IMR-90 (cell line): ENCODE measurements around the gene CHN2. TPM values are rescaled to one million over a fixed set of nuclear protein-coding genes. Genes with fewer than 3 reads are reported as not detected.

Experiments used
- ATAC-seq: fragments of 200-7000 bp; cut with Tn5 transposase; 2 replicates; pipeline ENCODE4 v1.9.1; 2020; ENCODE audit warnings: low read depth, mild to moderate bottlenecking, moderate library complexity
- BruUV-seq: library from RNA; stranded (reverse); fragments of 400-500 nt; replicated peaks from 2 replicates; lab custom pipeline; 2021; lab: Mats Ljungman, UMichigan
- CTCF ChIA-PET: fragments of 300-600 bp; formaldehyde crosslinking; extraction: SDS; loops from one replicate; lab custom pipeline; 2021; ENCODE audit warnings: antibody characterized with exemption; lab: Yijun Ruan, JAX
- POLR2A ChIA-PET: fragments of 300-600 bp; sonication (Branson Sonifier 250); formaldehyde crosslinking; loops from one replicate; lab custom pipeline; 2022; ENCODE audit warnings: antibody characterized with exemption; ENCODE audit not compliant: unreplicated experiment; lab: Charles Lee
- DNase-seq: peaks from one replicate; pipeline ENCODE4 v3.0.0; 2013
- H2AFZ ChIP-seq: replicated peaks from 2 replicates; pipeline ENCODE3; 2013; ENCODE audit warnings: low read length, mild to moderate bottlenecking; ENCODE audit not compliant: poor library complexity
- H2AK5ac ChIP-seq: 2 replicates; pipeline ENCODE4 v1.6.1; 2013; ENCODE audit warnings: low read depth, low read length, inconsistent platforms
- H2AK9ac ChIP-seq: replicated peaks from 2 replicates; pipeline ENCODE3; 2013; ENCODE audit warnings: mild to moderate bottlenecking, low read depth, low read length, moderate library complexity; ENCODE audit not compliant: poor library complexity
- H2BK120ac ChIP-seq: 2 replicates; pipeline ENCODE4 v1.6.1; 2013; ENCODE audit warnings: low read depth, low read length, inconsistent platforms
- H2BK15ac ChIP-seq: 3 replicates; pipeline ENCODE4 v1.6.1; 2013; ENCODE audit warnings: low read depth, low read length, inconsistent platforms
- H2BK20ac ChIP-seq: 2 replicates; pipeline ENCODE4 v1.6.1; 2013; ENCODE audit warnings: low read depth, mild to moderate bottlenecking, inconsistent platforms, low read length, moderate library complexity
- H2BK5ac ChIP-seq: 2 replicates; pipeline ENCODE4 v1.6.1; 2013; ENCODE audit warnings: mild to moderate bottlenecking, low read depth, low read length, inconsistent platforms; ENCODE audit not compliant: poor library complexity, severe bottlenecking
- H3K14ac ChIP-seq: replicated peaks from 2 replicates; pipeline ENCODE4 v1.6.1; 2013; ENCODE audit warnings: low read depth, low read length, inconsistent platforms
- H3K18ac ChIP-seq: 2 replicates; pipeline ENCODE4 v1.6.1; 2013; ENCODE audit warnings: low read depth, low read length, control low read depth
- H3K23ac ChIP-seq: 2 replicates; pipeline ENCODE4 v1.6.1; 2013; ENCODE audit warnings: low read depth, low read length, inconsistent platforms
- H3K27ac ChIP-seq: 2 replicates; pipeline ENCODE4 v1.5.1; 2013; ENCODE audit warnings: mild to moderate bottlenecking, control low read depth, low read length; ENCODE audit not compliant: insufficient read depth
- H3K27me3 ChIP-seq: 2 replicates; pipeline ENCODE4 v1.6.1; 2013; ENCODE audit warnings: low read length; ENCODE audit not compliant: control insufficient read depth, insufficient read depth
- H3K36me3 ChIP-seq: 2 replicates; pipeline ENCODE4 v1.6.1; 2013; ENCODE audit warnings: low read length, mixed read lengths; ENCODE audit not compliant: control insufficient read depth, insufficient read depth
- H3K4ac ChIP-seq: 2 replicates; pipeline ENCODE4 v1.6.1; 2013; ENCODE audit warnings: low read depth, low read length, inconsistent platforms
- H3K4me1 ChIP-seq: 2 replicates; pipeline ENCODE4 v1.6.1; 2013; ENCODE audit warnings: low read length, mixed read lengths; ENCODE audit not compliant: control insufficient read depth, insufficient read depth
- H3K4me2 ChIP-seq: 2 replicates; pipeline ENCODE4 v1.6.1; 2013; ENCODE audit warnings: low read depth, mild to moderate bottlenecking, control low read depth, low read length, moderate library complexity
- H3K4me3 ChIP-seq: 2 replicates; pipeline ENCODE4 v1.5.1; 2013; ENCODE audit warnings: low read depth, mild to moderate bottlenecking, control low read depth, low read length, moderate library complexity; ENCODE audit not compliant: insufficient read depth
- H3K56ac ChIP-seq: 2 replicates; pipeline ENCODE4 v1.6.1; 2013; ENCODE audit warnings: low read length, inconsistent platforms; ENCODE audit not compliant: insufficient read depth; ENCODE audit errors: extremely low read depth
- H3K79me1 ChIP-seq, 2 experiments: 2 replicates each; pipeline ENCODE4 v1.6.1; 2013; ENCODE audit warnings: low read length in 2 of 2, inconsistent platforms in 1 of 2, low read depth in 1 of 2
- H3K9ac ChIP-seq: 2 replicates; pipeline ENCODE4 v1.6.1; 2013; ENCODE audit warnings: low read depth, low read length, control low read depth
- H3K9me1 ChIP-seq: 2 replicates; pipeline ENCODE4 v1.6.1; 2013; ENCODE audit warnings: low read length, inconsistent platforms; ENCODE audit not compliant: insufficient read depth
- H3K9me3 ChIP-seq: 2 replicates; pipeline ENCODE4 v1.6.1; 2013; ENCODE audit warnings: low read length; ENCODE audit not compliant: control insufficient read depth, insufficient read depth
- H4K20me1 ChIP-seq: 2 replicates; pipeline ENCODE4 v1.6.1; 2013; ENCODE audit warnings: low read length, inconsistent platforms; ENCODE audit not compliant: insufficient read depth
- H4K5ac ChIP-seq: 2 replicates; pipeline ENCODE4 v1.6.1; 2013; ENCODE audit warnings: mild to moderate bottlenecking, low read depth, low read length, control low read depth
- H4K8ac ChIP-seq, 2 experiments: 2 replicates each; pipeline ENCODE4 v1.6.1; 2013; ENCODE audit warnings: low read depth in 2 of 2, low read length in 2 of 2, control low read depth in 1 of 2, inconsistent platforms in 1 of 2
- H4K91ac ChIP-seq: 2 replicates; pipeline ENCODE4 v1.6.1; 2013; ENCODE audit warnings: low read depth, low read length, inconsistent platforms; ENCODE audit not compliant: insufficient read depth
- BHLHE40 ChIP-seq: fragments of 150-350 bp; IDR thresholded peaks from 2 replicates; pipeline ENCODE4 v1.6.1; 2016; ENCODE audit warnings: mild to moderate bottlenecking, low read depth, low read length
- CHD1 ChIP-seq: IDR thresholded peaks from 2 replicates; pipeline ENCODE4 v1.6.1; 2012; ENCODE audit warnings: low read depth, low read length, improper control_type of control experiment
- MAZ ChIP-seq: IDR thresholded peaks from 2 replicates; pipeline ENCODE4 v1.6.1; 2012; ENCODE audit warnings: low read depth, mild to moderate bottlenecking, low read length, improper control_type of control experiment, moderate library complexity, borderline replicate concordance
- NFE2L2 ChIP-seq: fragments of 150-350 bp; IDR thresholded peaks from 2 replicates; pipeline ENCODE4 v1.6.1; 2016; ENCODE audit warnings: low read depth, mild to moderate bottlenecking, low read length
- POLR2A ChIP-seq: IDR thresholded peaks from 2 replicates; pipeline ENCODE4 v1.6.1; 2012; ENCODE audit warnings: mild to moderate bottlenecking, low read depth, low read length
- SMC3 ChIP-seq: fragments of 150-350 bp; IDR thresholded peaks from 2 replicates; pipeline ENCODE4 v1.6.1; 2016; ENCODE audit warnings: low read depth, mild to moderate bottlenecking, antibody characterized with exemption, low read length, moderate library complexity
- USF2 ChIP-seq: fragments of 150-350 bp; IDR thresholded peaks from 2 replicates; pipeline ENCODE4 v1.6.1; 2017; ENCODE audit warnings: mild to moderate bottlenecking, antibody characterized with exemption, low read length, low read depth
- WGBS, 2 experiments: methylation state at CpG; one replicate each; pipeline versions ENCODE4 v1.1.5 to v1.1.7; 2013; ENCODE audit warnings: missing lambda C conversion rate in 2 of 2; ENCODE audit not compliant: insufficient read length in 1 of 2; ENCODE audit errors: extremely low coverage in 2 of 2; 5-methylcytosine and 5-hydroxymethylcytosine counted together
- dilution Hi-C: fragments of 300-500 bp; cut with HindIII; formaldehyde crosslinking; loops from one replicate; pipeline ENCODE4 v1.14.3; 2018; ENCODE audit warnings: low sequenced_read_pairs; ENCODE audit not compliant: unreplicated experiment
- in situ Hi-C: fragments of 300-500 bp; cut with MboI; formaldehyde crosslinking; loops from 3 replicates; pipeline ENCODE4 v1.14.3; 2019; ENCODE audit warnings: low sequenced_read_pairs, inconsistent platforms, mixed read lengths
- intact Hi-C: fragments of 100-400 bp; cut with micrococcal nuclease; formaldehyde crosslinking; loops from 2 replicates; pipeline ENCODE4 v1.10.0; 2022
- polyA plus RNA-seq, 3 experiments: library from polyadenylated mRNA; depleted of rRNA; stranded (reverse); fragments of >200 nt; gene quantifications; 2 replicates each; pipeline ENCODE4 v1.2.3, GENCODE V29; 2012; ENCODE audit warnings: low replicate concordance in 1 of 3
- total RNA-seq: library from RNA; depleted of rRNA; stranded (reverse); fragments of >200 nt; gene quantifications from 2 replicates; pipeline ENCODE4 v1.2.3, GENCODE V29; 2012

Gene CHN2
- total and polyA plus RNA-seq, 2 of the 4 experiments (the other 2 are of a cell fraction), result not detected

GRCh38 chr7:29327455-29327854 lies 132.9 kb downstream of the CHN2 start:
- no peaks in the 10 kb centered on the region for H3K9me1 ChIP-seq
- no peaks in the 10 kb centered on the region for H3K79me1 ChIP-seq
- CTCF ChIA-PET, result no interaction called here
- intact Hi-C loops, result no loop called here
- no peak overlapping the region for H3K14ac ChIP-seq
- H4K20me1 ChIP-seq, result no peaks in the 10 kb centered on the region
- no peaks in the 10 kb centered on the region for H3K4me1 ChIP-seq
- H2BK120ac ChIP-seq, result no peak overlapping the region
- no peaks in the 10 kb centered on the region for H3K36me3 ChIP-seq
- ATAC-seq (no peak), DNase-seq (no peak)
- dilution Hi-C loops, result no loop called here
- no peak overlapping the region for H2AFZ ChIP-seq
- in situ Hi-C loops, result no loop called here
- no peak overlapping the region for H3K56ac ChIP-seq
- no peak overlapping the region for H2BK5ac ChIP-seq
- H3K4ac ChIP-seq, result no peak overlapping the region
- no peak overlapping the region for H2AK5ac ChIP-seq
- no peaks in the 10 kb centered on the region for H3K27me3 ChIP-seq
- POLR2A ChIA-PET, result no interaction called here
- H3K9me3 ChIP-seq, result no peaks in the 10 kb centered on the region
- H2BK15ac ChIP-seq, result no peak overlapping the region
- H3K23ac ChIP-seq, result no peak overlapping the region
- H3K27ac ChIP-seq, result no peak overlapping the region
- no peak overlapping the region for H3K4me2 ChIP-seq
- no CpG with 5 or more reads among the region's 8 CpGs for WGBS, 2 experiments
- H3K9ac ChIP-seq, result no peak overlapping the region
- no peak overlapping the region for H4K8ac ChIP-seq
- H2BK20ac ChIP-seq, result no peak overlapping the region
- no peak overlapping the region for H2AK9ac ChIP-seq
- H4K5ac ChIP-seq, result no peak overlapping the region
- H4K91ac ChIP-seq, result no peak overlapping the region
- no peak overlapping the region for H3K4me3 ChIP-seq
- no TSS peak for BruUV-seq
- no peak overlapping the region for H3K18ac ChIP-seq
- TF ChIP-seq CHD1, result no peak
- no peak for TF ChIP-seq POLR2A
- no peak for TF ChIP-seq NFE2L2
- no peak for TF ChIP-seq USF2
- TF ChIP-seq MAZ, result no peak
- no peak for TF ChIP-seq SMC3
- no peak for TF ChIP-seq BHLHE40
